CD4-positive, alpha-beta T cell treated with Interleukin-17A for 1 hour (primary cell): ENCODE data around the gene PPP1R14D.

Experiments
- DNase-seq: peaks from one replicate; pipeline ENCODE4 v3.0.0-alpha.2; 2020

Gene PPP1R14D

DNA sequence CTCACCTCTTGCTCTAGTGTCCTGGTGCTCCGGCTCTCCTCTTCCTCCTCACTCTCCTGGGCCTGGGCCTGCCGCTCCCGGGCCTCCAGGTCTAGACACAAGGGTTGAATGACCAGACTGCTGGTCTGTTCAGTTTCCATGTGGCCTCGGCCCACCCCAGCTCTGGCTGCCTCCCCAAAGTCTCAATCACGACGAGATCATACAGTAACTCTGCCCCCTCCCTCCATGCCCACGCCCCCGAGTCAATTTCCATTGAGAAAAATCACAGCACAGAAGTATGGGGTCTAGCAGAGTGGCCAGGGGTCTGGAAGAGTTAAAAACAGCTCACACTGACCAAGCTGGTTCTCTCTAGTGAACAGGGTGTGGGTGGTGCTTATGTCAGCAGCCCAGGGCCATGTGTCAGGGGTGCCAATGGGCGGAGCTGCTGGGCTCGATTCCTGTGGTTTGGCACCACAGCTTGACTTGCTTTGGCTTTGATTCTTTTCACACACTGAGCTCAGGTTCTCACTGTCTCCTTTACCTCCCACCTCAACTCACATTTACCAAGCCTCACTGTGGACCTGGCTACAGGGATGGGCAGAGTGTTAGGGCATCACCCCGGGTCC, 51.9 kb downstream of the PPP1R14D start:
- DNase-seq: peak; percentile 71

DNA sequence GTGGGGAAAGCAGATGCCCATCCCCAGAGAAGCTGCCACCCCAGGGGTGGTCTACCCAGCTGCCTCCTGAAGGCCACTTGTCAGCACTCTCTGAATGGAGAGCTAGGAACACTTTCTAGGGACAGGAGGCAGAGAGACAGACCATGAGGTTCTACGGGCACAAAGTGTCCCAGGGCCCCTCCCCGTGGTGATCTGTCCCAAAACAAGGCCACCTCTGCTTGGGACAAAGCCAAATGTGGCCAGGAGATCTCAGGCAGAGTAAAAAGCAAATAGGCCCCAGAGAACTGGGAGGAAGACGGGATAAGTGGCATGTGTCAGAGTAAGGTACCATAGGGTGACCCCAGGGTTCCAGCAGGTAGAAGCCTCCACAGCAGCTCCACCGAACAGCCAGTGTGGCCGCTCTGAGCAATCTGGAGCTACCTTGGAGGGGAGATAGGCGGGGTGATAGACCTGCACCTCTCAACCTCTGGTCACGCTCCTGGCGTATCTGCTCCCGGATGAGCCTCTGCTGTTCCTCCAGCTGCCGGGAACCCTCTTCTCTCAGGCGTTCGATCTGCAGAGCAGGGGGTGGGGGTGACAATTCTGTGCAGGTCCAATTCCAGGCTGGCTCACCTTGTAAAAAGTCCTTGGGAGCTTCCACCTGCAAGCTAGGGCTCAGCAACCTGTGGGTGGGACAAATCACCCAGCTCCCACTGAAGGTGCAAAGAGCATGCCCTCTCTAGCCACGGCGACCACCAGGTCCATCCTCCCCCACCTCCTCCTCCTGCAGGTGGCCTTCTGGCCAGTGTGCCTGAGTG, 52.6 kb downstream of the PPP1R14D start:
- DNase-seq: no peak

DNA sequence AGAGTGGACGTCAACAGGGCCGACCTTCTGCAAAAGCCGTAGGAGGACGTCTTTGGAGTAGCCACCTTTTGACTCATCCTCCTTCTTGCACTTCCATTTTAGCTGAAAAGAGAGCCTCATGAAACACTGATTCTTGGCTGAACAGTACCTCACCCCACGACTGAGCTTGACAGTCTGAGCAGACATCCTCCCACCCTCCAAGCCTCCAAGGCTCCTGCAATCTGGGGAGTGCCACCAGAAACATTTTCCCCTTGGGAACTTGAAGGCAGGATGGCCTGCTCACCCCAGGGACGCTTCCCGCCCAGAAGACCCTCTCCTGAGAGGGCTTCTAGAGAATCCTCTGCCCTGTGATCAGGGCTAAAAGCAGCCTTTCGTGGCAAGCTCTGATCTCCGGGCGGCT, 53.5 kb downstream of the PPP1R14D start:
- no peak for DNase-seq

DNA sequence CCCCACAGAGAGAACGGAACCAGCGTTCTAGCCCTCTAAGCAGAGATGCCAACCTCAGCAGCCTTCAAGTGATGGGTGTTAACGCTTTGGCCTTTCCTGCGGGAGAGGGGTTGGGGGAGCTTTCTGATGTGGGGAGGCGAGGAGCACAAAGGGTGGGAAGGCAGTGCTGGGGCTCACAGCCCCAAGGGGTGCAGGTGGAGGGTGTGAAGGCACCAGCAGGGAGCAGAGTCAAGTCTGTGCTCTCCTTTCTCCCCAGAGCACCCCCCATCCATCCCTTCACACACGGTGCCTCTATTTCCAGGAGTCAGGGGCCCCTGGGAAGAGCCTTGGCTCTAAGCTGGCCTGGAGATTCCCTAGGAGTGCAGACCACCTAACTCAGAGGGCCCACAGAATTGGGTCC, 54.6 kb downstream of the PPP1R14D start:
- no peak for DNase-seq

DNA sequence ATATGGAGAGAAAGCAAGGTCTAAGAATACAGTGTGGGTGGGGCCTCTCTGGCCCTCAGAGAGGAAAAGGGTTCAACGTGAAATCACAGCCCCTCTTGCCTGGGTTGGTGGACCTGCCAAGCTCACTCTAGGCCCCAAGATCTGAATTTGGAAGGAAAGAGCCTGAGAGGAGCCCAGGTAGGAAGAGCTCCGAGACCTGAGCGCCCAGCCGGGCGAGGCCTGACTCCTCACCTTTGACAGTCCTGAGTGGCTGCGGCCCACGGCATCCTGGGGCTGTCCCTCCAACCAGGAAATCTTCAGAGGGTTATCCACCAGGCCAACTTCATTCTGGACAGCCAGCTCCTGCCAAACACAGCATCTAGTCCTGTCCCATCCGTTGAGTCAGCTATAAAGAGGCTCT, 55.0 kb downstream of the PPP1R14D start:
- DNase-seq: no peak

DNA sequence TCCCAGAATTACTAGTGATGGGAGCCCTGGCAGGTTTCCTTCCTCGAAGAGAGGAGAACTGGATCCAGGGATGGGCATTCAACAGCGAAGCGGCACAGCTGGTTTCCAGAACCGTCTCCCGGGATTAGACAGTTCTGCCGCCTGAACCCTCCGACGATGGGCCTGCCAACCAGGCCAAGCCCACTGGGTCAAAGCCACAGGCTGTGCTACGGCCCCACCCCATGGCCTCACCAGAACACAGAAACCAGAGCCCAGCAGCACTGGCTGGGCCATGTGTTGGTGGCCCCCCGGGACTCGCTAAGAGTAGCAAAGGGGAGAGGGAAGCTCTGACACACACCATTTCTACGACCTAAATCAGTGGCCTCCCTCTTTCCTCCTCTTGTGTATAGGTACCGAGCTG, 56.5 kb downstream of the PPP1R14D start:
- DNase-seq: no peak

DNA sequence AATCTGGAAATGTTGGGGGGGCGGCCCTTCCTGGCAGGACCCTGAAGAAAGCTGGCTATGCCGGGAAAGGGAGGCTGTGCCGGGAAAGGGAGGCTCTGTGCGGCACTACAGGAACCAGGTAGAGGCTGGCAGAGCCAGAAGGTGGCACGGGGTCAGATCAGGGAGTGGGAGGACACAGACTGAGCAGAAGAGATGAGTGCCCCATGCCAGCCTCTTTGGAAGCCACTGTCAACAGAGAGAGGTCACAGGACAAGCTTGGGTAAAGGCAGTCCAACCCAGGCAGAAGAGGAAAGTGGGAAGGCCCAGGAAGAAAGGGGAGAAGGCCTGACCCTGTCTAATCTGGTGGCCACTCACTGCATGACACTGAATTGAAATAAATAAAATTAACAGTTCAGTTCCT, 57.3 kb downstream of the PPP1R14D start:
- no peak for DNase-seq

DNA sequence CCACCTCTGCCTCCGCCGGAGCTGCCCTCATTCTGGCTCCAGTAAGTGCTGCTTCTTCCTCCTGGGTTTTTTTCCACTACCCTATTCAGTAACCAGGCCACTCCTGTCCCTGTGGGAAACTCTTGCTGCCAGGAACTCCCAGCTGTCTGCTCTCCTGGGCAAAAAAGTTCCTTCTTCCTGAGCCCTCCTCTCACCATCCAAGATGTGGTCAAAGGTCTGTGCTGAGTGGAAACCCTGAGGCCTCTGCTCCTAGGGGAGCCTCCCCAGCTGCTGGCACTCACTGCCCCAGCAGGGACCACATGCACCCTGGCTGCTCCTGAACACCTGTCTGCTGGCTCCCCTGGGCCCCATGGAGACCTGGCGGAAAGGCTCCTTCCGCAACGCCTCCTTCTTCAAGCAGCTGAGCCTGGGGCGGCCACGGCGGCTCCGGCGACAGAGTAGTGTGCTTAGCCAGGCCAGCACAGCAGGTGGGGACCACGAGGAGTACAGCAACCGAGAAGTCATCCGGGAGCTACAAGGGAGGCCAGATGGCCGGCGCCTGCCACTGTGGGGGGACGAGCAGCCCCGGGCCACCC, 58.3 kb downstream of the PPP1R14D start:
- no peak for DNase-seq

DNA sequence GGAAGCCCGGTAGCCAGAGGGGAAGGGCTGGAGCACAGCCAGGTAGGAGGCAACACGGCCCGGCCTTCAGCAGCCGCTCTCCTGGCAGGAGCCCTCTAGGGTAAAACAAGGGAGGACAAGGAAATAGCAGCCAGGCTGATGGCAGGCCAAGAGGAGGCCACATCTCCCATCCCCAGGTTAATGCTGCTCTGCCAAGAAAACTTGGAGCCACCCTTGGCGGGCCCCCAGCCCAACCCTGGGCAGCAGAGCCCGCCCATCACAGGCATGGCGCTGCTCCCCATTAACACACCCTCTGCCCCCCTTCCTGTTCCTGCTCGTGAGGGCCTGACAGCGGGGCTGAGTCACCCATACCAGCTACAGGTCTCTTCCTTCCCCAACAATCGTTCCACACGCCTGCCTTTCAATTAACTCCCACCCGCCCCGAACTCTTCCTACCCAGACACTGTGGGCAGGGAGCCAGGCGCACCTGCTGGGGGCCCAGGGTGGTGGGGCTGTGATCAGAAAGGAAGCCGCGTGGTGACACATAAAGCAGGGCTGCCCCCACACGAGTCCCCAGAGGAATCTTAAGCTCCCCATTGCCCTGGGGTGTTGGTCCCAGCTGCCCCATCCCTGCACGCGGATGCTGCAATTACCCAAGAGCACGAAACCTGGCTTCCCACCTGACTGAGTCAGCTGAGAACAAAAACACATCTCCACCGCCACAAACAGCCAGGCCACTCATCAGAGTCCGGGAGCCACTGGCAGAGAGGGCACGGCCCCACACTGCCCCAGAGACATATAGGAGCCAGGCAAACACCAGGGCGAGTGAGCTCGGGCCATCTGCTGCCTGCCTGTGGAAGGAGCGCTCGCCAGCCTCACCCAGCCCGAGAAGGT, 59.0 kb downstream of the PPP1R14D start, which contains the start of gene C15orf62:
Gene C15orf62 (plus strand): TSS at position 707 of the 873 bp plus-strand sequence. CDS start 516 bp downstream, outside the sequence.
- peak; percentile 33 for DNase-seq

DNA sequence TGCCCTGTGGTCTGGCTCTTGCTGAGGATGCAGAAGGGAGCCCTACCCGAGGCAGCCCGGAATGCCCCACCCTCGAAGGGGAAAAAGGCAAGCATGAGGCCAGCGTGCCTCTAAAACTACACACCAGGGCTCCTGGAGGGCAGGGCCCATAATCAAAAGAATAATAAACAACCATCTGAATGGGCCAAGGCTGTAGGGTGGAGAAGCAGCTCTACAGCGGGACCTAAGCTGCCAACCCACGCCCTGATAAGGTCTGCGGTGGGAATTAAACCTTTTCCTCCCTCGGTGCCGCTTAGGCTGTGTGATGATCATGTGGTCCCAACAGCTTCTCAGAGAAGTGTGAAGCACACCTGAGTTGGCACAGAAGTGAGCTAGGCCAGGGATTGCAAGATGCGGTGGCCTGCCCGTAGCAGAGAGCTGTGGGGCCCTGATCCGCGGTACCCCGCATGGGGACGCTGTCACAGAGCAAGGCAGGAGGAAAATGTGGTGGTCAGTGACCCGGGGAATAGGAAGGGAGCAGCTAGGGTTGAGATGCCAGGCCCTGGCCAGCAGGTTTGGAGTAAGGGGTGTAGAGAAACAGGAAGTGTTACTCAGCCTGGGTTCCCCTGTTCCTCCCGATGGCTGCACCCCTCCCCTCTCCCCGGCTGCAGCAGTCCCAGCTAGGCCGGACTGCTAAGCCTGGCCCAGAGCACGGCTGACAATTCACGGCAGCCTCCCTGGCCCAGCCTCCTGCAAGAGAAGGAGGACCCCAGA, 59.8 kb downstream of the PPP1R14D start:
- DNase-seq: no peak

DNA sequence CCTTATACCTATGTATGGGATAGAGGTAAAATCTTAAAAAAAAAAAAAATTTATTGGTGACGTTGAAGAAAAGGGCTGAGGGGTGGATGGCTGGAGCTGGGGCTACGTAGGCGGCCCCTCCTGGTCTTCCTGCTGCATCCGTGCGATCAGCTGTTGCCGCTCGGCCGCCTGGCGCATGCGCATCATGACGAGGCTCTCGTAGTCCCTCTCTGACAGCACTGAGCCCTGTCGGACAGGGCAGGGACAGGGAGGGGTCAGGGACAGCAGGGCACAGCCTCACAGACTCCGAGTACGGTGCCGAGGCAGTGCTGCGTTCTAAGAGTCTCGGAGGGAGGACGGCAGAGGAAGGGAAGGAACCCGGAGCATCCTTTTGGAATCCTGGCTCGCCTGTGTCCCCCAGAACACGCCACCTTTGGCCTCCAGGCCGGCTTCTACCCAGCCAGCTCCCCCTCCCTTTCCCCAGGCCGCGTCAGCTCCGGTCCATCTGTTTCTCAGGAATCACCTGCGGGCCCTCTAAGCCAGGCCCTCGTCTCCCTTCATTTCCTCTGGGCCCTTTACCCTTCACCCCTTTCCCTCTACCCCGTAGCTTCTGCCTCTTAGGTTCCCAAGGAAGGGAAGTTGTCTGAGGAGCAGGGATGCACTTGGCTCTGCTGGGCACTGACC, 60.5 kb downstream of the PPP1R14D start:
- no peak for DNase-seq

DNA sequence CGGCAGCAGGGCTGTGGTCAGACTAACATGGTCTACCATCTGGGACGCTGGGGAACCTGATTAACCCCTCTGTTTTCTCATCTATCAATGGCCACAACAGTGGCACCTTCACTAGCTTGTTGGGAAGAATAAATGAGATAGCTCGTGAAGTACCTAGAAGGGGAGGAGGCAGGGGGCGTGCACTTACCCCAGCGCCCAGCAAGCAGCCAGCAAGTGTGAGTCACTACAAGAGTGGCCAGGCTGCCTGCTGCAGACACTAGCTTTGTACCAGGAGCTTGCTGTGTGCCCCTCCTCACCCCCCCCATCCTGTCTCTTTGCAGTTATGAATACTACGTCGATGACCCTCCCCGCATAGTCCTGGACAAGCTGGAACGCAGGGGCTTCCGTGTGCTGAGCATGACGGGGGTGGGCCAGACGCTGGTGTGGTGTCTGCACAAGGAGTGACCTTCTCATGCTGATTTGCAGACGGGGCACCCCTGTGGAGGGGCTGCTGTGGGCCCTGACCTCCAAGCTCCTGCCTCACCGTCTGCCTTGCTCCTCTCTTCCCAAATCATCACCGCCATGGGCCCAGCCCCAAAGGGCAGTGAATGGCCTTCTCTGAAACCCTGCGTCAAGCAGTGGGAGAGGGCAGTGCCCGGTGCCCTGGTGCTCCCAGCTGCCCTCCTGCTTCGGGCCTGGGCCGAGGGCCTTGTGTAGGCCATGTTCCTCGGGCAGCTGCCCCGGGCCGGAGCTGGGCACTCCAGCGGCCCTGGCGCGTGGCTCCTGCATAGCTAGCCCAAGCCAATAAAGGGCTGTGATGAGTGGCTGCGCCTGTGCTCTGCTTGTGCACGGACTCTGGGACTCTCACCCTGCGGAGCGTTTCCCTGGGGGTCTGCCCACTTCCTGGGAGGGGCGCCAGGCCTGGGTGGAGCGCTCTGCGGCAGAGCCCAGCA, 61.3 kb downstream of the PPP1R14D start:
- no peak for DNase-seq

DNA sequence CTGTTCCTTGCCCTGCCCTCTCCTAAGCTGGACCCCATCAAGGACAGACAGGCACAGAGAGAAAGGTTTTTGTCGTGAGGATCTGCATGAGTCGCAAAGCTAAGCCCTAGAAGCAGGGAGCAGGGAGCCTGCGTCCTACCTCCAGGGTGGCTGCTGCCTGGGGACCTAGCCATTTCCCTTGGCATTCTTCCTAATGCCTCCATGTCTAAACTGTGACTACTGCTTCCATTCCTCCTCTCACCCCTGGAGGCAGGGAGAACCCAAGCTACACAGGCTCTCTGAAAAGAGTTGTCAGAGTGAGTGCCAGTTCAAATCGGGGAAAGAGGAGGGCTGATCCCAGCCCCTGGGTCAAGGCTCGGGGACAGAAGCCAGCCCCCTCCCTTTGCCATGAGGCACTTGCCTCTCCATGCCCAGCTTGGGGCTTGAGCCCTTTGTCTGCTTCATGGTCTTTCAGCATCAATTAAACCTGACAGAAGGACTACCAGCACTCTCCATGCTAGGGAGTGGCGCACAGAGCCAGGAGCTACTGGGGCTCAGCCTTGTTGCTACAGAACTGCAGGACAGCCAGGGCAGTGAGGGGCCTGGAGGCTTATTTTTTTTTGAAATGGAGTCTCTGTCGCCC, 62.2 kb downstream of the PPP1R14D start:
- DNase-seq: no peak
